ENCODE measurements around the gene RO60.
"Not testable (repeated sequence)": the region's sequence is repeated elsewhere in the genome, so short reads cannot be mapped to it uniquely, and the experiment has no call there.

RO60 gene

DNA sequence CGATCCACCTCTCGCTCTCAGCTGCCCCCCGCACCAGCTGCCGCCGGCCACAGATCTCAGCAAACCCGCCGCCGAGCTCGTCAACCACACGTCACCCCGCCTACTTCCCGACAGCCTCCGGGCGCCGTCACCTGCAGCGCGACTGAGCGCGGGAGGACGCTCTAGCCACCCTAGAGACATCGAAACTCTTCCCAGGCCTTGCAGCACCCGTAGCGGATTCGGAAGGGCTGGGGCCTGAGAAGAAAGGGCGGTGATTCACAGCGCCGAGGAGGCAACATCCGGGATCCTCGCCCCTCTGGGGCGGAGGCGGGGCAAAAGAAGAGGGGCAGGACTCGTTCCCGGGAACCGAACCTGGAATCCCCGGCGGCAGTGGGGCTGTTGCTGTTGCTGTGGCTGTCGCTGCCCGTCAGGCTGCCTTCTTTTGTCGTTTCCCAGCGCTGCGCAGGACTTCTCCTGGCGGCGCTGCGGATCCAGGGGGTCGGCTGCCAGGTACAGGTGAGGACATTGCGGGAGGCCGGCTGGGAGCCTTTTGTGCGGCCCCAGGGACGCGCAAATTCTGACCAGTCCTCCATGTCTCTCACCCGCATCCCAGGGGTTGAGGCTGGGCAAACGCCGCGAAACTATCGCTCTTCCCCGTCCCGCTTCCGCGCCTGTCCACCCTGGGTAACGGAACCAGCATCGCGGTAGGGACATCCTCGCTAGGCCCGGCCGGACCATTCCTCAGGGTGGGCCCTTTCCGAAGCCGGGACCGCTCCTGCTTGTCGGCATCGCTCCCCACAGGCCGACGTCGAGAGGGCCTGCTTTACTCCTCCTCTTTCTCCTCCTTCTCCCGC lies at the start of gene RO60, which contains the start of gene UCHL5:
Gene RO60 (plus strand): TSS at position 331 of the 833 bp plus-strand sequence. CDS start 9,443 bp downstream, outside the sequence.
Gene UCHL5 (minus strand): TSS at position 79 of the 833 bp plus-strand sequence. CDS start 100 bp downstream, outside the sequence.
- DNase-seq: peak; percentile 99

DNA sequence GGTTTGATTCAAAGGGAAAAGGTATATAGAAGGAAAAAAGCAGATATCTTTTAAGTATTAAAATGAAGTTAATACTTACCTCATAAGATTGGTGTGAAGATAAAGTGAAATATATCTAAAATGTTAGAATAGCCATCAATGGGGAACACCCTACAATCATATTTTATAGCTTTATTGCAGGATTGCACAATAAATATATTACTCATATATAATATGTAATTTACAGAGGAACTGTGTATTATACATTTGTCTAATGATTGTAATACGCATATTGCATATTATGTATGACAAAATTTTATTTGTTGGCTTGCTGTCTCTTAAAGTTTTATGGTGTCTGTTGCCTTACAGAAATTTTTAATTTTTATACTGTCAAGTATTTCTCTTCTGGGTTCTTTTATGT lies 48.0 kb upstream of the RO60 start:
- DNase-seq: no peak

DNA sequence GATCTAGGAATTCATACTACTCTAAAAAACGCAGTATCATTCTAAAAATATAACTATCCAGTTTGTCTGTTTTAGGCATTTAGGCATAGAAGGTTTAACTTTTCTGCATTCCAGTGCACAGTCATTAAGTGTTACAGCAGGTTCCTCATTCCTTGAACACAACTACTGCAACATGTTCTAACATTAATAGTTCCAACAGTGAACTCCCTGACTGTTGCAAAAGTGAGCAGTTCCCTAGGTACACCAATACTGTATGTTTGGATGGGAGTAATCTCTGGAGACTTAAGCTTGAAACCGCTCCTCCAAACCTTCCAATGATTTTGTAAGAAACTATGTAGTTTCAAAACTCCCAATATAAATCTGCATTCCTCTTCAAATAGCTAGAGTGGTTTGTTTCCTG lies 46.4 kb upstream of the RO60 start:
- DNase-seq: no peak

DNA sequence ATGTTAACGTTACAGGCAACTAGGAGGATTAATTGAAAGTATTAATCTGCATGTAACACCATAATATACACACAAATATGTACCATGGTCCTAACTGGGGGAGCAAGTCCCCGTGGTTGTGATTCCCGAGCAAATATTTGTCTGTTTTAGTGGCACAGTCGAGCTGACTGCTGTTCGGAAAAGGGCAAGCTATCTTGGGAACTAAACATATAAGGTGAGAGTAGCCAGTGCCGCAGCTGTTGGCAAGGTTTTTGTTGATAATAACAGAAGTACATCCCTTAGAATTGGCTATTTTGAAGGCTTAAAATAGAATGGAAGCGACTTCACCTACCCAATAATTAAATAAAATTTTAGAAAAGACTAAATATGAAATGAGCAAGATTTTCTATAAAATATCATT lies 45.7 kb upstream of the RO60 start:
- DNase-seq: no peak

DNA sequence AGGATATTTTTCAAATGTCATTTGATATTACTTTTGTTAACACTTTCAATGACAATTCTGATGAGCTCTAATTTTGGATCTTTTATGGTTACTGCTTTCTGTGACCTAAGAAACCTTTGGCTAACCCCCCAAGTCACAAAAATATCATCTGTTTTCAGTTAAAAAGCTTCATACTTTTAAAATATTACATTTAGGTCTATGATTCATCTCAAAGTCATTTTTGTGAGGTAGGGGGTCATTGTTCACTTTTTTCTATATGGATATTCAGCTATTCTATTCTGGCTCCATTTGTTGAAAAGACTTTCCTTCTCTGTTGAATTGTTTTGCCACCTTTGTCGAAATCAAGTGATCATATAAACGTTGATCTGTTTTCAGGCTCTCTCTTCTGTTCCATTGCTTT lies 45.0 kb upstream of the RO60 start:
- DNase-seq: no peak

DNA sequence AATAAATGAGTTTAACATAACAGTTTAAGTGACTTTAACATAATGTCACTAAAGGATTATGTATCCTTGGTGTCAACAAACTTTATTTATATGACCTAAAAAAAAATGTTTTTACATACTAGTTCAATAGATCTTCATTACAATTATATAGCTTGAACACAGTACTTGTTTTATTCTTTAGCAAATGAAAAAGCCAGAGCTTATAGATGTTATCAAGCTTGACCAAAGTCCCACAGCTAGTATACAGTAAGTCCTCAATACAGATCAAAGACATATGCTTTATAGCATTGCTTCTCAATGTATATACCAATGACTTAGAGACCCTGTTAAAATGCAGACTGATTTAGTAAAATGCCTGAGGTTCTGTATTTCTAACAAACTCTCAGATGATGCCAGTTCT lies 42.6 kb upstream of the RO60 start:
- DNase-seq: no peak

DNA sequence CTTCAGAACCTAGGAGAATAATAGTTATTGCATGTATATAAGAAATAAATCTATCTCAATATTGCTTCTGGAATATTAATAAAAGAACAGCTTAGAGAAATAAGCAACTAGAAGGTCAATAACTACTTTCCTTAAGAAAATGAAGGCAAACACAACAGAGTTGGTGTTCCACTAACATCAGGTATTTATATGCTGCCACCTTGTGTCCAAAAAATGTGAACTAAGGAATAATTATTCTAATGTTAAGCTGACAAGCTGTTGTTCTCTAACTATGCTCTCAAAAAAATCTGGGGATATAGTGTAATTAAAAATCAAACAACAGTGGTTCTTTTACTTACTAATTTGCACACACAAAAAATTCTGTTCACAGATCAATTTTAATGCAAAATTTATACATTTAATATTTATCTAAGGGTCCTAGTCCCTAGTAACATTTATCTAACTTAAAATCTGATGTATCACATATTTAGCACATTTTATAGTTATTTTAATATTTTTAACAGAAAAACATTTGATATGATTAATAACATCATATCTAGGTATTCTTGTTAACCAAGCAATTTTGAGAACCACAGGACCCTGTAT lies 39.9 kb upstream of the RO60 start:
- DNase-seq: peak; percentile 30

DNA sequence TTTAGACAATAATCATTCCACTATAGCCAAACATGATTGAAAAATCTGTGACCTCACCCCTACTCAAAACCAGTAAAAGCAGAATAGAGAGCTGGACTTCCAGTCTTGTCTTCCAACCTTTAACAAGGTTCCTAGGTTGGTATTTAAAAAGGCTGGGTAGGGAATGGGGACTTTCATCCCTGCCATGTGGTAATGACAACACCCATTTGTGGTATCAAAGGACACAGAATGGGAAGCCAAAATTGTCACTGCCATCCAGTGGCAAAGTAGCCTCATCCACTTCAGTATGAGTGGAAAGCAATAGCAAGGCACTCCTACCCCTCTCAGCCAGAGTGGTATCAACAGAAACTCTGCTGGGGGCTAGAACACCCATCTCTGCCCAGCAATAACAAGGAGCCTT lies 34.2 kb upstream of the RO60 start:
- DNase-seq: no peak

DNA sequence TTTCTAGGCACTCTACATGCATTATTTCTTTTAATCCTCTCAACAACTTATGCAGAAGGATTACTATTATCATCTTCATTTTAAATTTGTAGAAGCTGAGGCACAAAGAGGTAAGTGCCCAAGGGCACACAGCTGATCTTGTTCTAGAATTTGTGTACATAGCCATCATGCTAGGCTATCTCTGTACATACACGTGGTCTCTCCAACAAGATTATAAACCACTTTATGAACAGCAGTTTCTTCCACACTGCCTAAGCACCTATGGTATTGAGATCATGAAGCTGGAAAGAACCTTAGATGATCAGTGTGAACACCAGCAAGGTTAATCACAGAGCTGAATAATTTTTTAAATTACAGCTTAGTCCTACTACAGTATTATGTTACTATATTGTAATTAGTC lies 29.1 kb upstream of the RO60 start:
- DNase-seq: no peak

DNA sequence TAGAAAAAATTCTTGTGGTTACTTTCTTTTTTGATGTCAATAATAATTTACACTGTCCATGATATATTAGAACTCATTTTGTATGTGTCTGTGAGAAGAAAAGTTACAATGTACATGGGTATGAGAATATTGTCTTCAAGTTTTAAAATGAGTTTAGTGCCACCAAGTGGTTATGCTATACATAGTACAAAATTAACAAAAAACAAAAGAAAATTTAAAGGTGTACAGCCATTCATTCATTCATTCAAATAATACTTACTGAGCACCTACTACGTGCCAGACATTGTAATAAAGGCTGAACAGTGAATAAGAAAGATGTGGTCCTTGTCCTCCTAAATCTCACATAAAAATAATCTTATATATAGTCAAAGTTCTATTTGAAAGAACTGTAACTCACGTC lies 28.0 kb upstream of the RO60 start:
- no peak for DNase-seq

DNA sequence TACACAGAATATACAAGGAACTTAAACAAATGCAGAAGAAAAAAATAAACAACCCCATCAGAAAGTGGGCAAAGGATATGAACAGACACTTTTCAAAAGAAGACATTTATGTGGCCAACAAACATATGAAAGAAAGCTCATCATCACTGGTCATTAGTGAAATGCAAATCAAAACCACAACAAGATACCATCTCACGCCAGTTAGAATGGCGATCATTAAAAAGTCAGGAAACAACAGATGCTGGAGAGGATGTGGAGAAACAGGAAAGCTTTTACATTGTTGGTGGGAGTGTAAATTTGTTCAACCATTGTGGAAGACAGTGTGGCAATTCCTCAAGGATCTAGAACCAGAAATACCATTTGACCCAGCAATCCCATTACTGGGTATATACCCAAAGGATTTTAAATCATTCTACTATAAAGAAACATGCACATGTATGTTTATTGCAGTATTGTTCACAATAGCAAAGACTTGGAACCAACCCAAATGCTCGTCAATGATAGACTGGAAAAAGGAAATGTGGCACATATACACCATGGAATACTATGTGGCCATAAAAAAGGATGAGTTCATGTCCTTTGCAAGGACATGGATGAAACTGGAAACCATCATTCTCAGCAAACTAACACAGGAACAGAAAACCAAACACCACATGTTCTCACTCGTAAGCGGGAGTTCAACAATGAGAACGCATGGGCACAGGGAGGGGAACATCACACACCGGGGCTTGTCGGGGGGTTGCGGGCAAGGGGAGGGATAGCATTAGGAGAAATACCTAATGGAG lies 26.6 kb upstream of the RO60 start:
- not testable (repeated sequence) for DNase-seq

DNA sequence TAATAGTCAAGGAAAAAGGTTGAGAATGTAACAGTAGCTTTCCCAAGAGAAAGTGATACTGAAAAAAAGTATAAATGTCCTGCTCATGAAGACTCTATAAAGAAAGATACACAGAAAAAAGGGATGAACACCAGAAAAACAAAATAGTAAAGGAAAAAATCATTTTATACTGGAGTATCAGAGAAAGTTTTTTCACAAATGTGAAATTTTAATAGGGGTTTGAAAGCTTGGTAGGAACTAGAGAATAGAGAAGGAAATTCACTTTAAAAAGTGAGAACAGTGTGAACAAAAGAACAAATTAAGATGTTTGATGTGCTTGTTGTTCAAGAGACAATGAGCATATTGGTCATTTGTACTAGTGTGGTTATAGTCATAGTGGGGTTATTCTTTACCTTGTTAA lies 25.8 kb upstream of the RO60 start:
- no peak for DNase-seq

DNA sequence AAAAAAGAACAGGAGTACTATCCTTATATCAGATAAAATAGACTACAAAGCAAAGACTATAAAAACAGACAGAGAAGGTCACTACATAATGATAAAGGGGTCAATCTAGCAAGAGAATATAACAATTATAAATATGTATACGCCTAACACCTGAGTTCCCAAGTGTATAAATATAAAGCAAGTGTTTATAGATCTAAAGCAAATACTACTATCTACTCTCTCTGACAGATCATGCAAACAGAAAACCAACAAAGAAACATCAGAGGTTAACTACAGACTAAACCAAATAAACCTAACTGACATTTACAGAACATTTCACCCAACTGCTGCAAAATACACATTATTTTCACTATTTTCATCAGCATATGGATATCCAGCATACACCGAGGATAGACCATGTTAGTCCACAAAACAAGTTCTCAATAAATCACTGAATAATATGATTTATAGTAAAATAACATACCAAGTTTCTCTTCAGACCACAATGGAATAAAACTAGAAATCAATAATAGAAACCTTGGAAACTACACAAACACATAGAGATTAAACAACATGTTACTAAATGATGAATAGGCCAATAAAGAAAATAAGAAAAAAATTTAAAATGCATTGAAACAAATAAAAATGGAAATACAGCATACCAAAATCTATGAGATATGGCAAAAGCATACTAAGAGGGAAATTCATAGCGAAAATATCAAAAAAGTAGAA lies 22.9 kb upstream of the RO60 start:
- DNase-seq: no peak

DNA sequence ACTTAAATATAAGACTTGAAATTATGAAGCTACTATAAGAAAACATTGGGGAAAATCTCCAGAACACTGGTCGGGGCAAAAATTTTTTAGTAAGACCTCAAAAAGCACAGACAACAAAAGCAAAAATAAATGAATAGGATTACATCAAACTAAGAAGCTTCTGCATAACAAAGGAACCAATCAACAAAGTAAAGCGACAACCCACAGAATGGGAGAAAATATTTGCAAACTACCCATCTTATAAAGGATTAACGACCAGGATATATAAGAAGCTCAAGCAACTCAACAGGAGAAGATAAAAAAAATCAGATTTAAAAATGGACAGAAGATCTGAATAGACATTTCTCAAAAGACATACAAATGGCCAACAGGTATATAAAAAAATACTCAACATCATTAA lies 19.4 kb upstream of the RO60 start:
- DNase-seq: no peak

DNA sequence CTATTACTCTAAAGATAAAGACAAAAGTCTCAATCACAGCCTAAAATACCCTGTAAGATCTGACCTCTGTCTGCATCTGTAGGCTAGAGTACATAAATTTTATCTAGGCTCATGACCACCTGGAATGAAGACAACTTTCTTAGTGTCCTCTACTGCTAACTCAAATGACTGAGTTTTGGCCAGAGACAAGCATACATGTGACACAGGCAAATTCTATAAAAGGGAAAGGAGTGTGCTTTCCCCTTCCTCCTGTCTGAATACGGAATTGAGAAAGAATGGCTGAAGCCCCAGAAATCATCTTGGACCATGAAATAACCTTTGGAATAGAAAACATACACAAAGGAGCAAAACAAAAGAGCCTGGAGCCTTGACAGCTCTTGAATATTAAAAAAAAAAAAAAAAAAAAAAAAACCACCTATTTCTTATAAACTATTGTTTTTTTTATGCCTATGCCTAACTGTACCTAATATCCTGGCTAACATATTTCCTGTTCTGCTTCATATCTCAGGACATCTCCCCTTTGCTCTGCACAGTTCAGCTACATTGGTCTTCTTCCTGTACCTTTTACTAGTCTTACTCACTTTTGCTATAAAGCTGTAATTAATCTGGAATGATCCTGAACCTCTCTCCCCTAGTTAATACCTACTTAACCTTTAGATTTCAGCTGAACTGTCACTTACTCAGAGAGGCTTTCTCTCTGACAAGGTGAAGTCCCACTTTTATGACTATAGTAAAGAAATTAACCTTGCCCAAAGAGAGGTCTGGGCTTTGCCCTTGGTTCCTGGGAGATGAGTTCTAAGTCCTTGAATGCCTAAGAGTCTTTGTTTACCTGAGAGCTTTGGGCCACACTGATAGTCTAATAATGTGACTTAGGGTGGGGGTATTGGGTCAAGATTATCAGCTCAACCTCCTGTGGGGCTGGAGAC lies 16.4 kb upstream of the RO60 start:
- DNase-seq: no peak

DNA sequence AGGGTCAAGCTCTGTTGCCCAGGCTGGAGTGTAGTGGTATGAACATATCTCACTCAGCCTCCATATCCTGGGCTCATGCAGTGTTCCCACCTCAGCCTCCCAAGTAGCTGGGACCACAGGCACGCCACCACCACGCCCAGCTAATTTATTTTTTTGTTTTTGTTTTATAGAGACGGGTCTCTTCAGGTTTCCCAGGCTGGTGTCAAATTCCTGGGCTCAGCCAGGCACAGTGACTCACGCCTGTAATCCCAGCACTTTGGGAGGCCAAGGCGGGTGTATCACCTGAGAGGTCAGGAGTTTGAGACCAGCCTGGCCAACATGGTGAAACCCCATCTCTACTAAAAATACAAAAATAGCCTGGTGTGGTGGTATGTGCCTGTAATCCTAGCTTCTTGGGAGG lies 10.5 kb upstream of the RO60 start:
- not testable (repeated sequence) for DNase-seq

DNA sequence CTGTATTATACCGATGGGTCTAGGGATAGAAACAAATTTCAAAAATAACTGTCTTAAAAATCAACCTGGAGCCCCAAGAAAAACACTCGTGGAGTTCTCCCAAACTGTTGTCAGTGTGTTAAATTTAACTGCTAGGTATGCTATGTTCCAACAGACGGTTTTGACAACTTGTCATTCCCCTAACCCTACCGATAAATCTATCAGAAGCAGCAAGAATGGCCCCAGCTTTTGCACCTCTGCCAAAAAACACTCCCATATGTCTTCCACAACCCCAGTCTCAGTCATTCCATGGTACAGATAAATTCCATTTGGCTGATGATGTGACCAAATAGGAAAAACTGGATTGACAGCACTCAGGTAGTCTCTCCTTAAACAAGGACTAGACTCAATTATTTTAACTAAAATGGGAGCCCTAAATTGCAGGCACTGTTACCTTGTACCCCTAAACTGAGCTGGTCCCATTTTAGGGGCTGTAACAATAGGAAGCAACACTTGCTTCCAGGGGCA lies 5.2 kb upstream of the RO60 start:
- peak; percentile 6 for DNase-seq

DNA sequence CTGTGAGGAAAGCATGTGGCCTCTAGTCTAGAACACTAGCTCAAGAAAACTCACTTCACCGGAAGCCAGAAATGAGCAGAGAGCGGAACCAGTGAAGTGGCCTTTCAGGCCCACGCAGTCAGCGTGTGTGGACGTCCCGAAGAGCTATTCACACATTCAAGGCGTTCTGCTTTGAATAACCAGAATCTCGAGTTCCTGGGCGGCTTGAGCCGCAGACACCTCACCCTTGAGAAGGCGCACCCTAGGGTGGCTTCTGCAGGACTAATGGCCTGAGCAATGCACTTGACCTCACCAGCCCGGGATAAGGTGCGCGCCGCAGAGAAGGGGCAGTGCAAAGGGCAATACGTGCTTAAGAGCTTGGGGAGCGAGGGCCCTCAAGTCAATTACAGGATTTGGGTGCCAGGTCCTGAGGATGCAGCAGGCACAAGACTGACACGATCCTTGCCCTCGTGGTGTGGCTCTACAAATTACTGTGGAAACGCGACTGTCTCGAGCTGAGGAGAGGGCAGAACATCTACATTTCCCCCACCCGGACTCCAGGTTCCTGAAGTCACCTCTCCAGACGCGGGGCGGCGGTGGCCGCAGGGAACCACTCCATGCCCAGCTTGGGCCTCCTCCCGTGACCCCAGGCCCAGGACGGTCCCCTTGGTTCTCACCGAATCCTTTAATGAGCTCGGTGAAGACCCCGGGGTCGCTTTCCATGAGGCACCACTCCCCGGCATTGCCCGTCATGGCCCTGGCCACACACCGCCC lies 707 bp upstream of the RO60 start:
- peak; percentile 19 for DNase-seq

DNA sequence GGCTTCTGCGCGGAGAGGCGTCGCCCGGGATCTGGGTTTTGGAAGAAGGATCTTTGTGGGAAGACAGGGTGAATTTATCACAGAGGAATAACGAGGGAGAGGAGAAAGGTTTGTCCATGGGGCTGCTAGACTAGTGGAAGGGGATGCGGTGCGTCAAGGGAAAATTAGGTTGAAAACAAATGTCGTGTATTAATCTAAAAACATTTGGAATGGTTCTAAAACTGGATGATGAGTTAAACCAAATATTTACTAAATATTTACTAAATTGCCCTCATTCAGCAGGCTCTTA lies 647 bp downstream of the RO60 start:
- no peak for DNase-seq

DNA sequence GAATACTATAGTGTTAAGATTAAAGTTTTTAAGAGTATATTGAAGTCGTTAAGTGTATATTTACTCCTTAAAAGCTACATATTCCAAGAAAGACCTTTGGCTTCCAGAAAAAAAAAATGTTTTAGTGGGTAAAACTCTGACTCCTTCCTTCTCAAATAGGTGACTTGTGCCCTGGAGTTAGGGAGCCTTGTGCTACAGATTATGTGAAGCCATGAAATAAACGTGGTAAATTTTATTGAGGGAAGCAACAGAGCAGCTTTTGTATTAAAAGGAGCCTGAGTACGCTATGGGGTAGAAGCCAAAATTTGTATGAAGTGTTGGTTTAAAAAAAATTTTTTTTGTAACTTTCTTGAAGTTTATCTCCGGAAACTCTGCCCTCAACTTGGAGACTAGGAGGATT lies 994 bp downstream of the RO60 start:
- no peak for DNase-seq

DNA sequence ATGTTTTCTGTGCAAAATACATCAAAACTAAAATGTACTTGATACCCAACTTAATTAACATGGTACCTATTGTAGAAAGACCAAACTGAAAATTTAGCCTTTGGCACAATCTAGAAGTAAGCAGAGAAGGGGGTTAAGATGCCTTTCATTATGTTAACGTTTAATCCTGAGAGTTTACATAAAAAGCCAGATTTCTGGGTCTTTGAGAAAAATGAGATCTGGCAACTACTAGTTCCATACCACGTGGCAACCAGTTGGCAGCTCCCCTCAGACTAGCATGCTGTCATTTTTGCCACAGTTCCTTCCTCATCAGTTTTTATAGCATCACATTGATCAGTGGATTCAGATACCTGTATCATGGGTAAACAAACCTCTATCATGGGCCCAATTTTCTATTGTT lies 1.5 kb downstream of the RO60 start:
- peak; percentile 42 for DNase-seq

Data from NCI-H446 treated with DMSO at 0.1 percent for 48 hours (cell line).